Suprapubic skin (tissue), 4 donors: ENCODE measurements around the gene CSRNP3. TPM values are rescaled to one million over a fixed set of nuclear protein-coding genes. Genes with fewer than 3 reads are reported as not detected.

Experiments used
- DNase-seq, 2 donors: peaks; one replicate each; pipeline ENCODE4 v3.0.0-alpha.2; 2019; ENCODE audit warnings: low spot score in 2 of 2
- H3K27ac ChIP-seq: fragments of 200-600 bp; sonication (generic); one replicate; pipeline ENCODE4 v1.5.1; 2019
- H3K27me3 ChIP-seq: fragments of 200-600 bp; sonication (generic); one replicate; pipeline ENCODE4 v1.5.1; 2019
- H3K36me3 ChIP-seq: fragments of 200-600 bp; sonication (generic); one replicate; pipeline ENCODE4 v1.5.1; 2019
- H3K4me1 ChIP-seq: fragments of 200-600 bp; sonication (generic); one replicate; pipeline ENCODE4 v1.5.1; 2019
- H3K4me3 ChIP-seq: fragments of 200-600 bp; sonication (generic); one replicate; pipeline ENCODE4 v1.5.1; 2019; ENCODE audit warnings: mild to moderate bottlenecking
- H3K9me3 ChIP-seq: fragments of 200-600 bp; sonication (generic); one replicate; pipeline ENCODE4 v1.5.1; 2019
- EP300 ChIP-seq: sonication (generic); formaldehyde crosslinking; IDR thresholded peaks from one replicate; pipeline ENCODE4 v1.6.1; 2017; ENCODE audit warnings: antibody characterized with exemption
- POLR2A ChIP-seq, 2 donors: fragments of 450-650 bp; IDR thresholded peaks; one replicate each; pipeline ENCODE4 v1.6.1; 2017; ENCODE audit warnings: antibody characterized with exemption in 2 of 2, mild to moderate bottlenecking in 2 of 2, moderate library complexity in 2 of 2
- POLR2AphosphoS5 ChIP-seq, 3 donors: sonication (generic); formaldehyde crosslinking; IDR thresholded peaks; one replicate each; pipeline ENCODE4 v1.6.1; 2017; ENCODE audit warnings: antibody characterized with exemption in 3 of 3
- WGBS: methylation state at CpG from one replicate; pipeline ENCODE4 v1.1.5; 2018; 5-methylcytosine and 5-hydroxymethylcytosine counted together
- total RNA-seq, 4 donors: library from RNA; depleted of rRNA; stranded (reverse); fragments of >200 nt; gene quantifications; one replicate each; pipeline ENCODE4 v1.1.0, GENCODE V29; 2016
- TF ChIP-seq, protein P1 (sequence below), 2 donors: fragments of 200-600 bp in 1 of 2; fragments of 450-650 bp in 1 of 2; sonication (generic) in 1 of 2; IDR thresholded peaks; one replicate each; pipeline ENCODE4 v1.5.1; 2016 to 2019; ENCODE audit warnings: antibody characterized with exemption in 2 of 2, mild to moderate bottlenecking in 1 of 2, moderate library complexity in 1 of 2

CSRNP3 gene
- total RNA-seq, 4 donors from 2014 or later, result 1.3 to 7.2 (median 4.3) TPM

DNA sequence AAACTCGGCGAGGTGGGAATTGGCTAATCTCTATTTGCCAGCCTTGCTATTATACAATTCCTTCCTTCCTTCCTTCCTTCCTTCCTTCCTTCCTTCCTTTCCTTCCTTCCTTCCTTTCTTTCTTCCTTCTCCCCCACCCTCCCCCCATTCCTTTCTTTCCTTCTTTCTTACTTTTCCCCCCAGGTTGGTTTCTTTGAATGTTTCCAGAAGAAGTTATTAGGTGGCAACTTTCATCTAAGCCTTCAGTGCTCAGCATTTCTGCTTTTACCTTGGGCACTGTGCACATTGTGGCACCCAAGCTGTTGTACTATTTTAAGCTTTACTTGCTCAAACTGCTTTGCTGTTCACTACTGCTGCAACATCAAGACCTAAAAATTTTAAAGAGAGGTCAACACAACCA is 17.2 kb upstream of the CSRNP3 start:
- H3K27ac ChIP-seq, result no peak overlapping the region
- no peaks in the 10 kb centered on the region for H3K27me3 ChIP-seq
- no peak for TF ChIP-seq POLR2A (IDR thresholded peaks at IDR 0.05)
- no peak for TF ChIP-seq POLR2AphosphoS5 (IDR thresholded peaks at IDR 0.05)
- TF ChIP-seq EP300, result no peak
- TF ChIP-seq, protein P1, sequence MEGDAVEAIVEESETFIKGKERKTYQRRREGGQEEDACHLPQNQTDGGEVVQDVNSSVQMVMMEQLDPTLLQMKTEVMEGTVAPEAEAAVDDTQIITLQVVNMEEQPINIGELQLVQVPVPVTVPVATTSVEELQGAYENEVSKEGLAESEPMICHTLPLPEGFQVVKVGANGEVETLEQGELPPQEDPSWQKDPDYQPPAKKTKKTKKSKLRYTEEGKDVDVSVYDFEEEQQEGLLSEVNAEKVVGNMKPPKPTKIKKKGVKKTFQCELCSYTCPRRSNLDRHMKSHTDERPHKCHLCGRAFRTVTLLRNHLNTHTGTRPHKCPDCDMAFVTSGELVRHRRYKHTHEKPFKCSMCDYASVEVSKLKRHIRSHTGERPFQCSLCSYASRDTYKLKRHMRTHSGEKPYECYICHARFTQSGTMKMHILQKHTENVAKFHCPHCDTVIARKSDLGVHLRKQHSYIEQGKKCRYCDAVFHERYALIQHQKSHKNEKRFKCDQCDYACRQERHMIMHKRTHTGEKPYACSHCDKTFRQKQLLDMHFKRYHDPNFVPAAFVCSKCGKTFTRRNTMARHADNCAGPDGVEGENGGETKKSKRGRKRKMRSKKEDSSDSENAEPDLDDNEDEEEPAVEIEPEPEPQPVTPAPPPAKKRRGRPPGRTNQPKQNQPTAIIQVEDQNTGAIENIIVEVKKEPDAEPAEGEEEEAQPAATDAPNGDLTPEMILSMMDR (IDR thresholded peaks at IDR 0.05), result no peak
- H3K9me3 ChIP-seq, result no peaks in the 10 kb centered on the region
- H3K4me1 ChIP-seq, result no peaks in the 10 kb centered on the region
- H3K36me3 ChIP-seq, result no peaks in the 10 kb centered on the region
- no peak overlapping the region for H3K4me3 ChIP-seq
- no peak for DNase-seq
- WGBS, result 89% methylated on average over 2 of the region's 2 CpGs

DNA sequence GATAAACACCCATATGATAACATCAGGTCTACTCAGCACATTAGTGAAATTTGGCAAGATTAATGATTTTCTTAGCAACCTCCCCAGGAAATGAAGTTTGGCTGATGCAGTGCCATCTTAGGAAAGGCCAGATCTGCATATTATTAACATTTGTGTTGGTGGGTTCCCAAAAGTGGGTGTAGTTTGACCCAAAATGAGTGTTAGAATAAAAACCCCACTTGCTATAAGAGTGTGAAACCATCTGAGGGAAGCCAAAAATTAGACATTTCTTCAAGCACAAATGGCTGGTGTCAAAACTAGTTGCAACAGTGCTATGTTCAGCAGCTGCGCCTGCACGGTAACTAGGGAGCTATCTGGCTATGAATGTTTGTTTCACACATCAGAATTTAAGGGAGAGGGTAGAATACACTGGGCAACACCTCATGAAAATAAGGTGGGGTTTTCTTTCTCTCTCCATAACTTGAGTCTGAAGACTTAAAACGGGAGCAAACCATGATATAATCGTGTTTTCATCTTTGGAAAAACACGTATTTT is 15.9 kb upstream of the CSRNP3 start:
- no peaks in the 10 kb centered on the region for H3K27me3 ChIP-seq
- no peaks in the 10 kb centered on the region for H3K9me3 ChIP-seq
- no peak for DNase-seq
- 92% methylated on average over 5 of the region's 5 CpGs for WGBS
- H3K4me3 ChIP-seq, result no peak overlapping the region
- no peaks in the 10 kb centered on the region for H3K36me3 ChIP-seq
- H3K27ac ChIP-seq, result no peak overlapping the region
- no peaks in the 10 kb centered on the region for H3K4me1 ChIP-seq
- TF ChIP-seq, protein P1 (IDR thresholded peaks at IDR 0.05), result no peak
- TF ChIP-seq POLR2A (IDR thresholded peaks at IDR 0.05) (no peak), POLR2AphosphoS5 (IDR thresholded peaks at IDR 0.05) (no peak), EP300 (no peak)

DNA sequence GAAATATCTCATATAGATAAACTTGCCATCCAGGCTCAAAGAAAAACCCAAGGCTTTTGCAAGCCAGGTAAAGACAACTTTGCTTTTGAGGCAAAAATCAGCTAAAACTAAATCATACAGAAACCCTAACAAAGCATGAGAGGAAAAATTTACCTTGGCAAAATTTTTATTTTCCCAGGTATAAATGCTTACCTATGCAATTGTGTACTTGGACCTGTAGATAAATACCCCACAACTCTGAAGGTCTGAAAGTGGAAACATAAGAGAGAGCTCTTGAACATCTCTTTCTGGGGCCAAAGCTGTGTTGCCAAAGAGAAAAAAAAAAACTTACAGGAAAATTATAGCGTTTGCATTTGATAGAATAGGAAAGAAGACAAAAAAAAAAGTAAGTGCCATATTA is 14.6 kb upstream of the CSRNP3 start:
- Histone ChIP-seq H3K27me3 (no peaks in the 10 kb centered on the region), H3K27ac (no peak overlapping the region), H3K36me3 (no peaks in the 10 kb centered on the region), H3K4me3 (no peak overlapping the region), H3K4me1 (no peaks in the 10 kb centered on the region), H3K9me3 (no peaks in the 10 kb centered on the region)
- no peak for DNase-seq
- 91% methylated on average over 1 of the region's 1 CpG for WGBS
- TF ChIP-seq POLR2A (IDR thresholded peaks at IDR 0.05), result no peak
- no peak for TF ChIP-seq EP300
- TF ChIP-seq, protein P1 (IDR thresholded peaks at IDR 0.05), result no peak
- no peak for TF ChIP-seq POLR2AphosphoS5 (IDR thresholded peaks at IDR 0.05)

DNA sequence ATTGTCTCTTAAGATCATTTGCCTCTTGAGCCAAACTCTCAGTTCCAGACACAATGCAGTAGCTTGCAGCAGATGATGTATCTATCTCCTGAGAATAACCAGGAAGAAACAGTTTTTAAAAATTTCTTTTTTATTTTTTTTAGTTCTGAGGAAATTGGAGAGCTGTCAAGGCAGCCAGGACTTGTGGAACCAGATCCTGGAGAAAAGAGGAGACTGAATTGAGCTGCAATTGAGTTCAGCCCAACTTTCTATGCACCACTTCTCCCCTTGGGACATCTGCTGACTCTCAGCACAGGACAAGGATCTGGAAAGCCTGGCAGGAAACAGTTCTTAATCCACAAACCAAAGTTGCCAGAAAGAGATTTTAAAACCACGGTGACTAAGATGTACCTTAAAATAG is 13.5 kb upstream of the CSRNP3 start:
- Histone ChIP-seq H3K27ac (no peak overlapping the region), H3K36me3 (no peaks in the 10 kb centered on the region), H3K4me3 (no peak overlapping the region), H3K4me1 (no peaks in the 10 kb centered on the region), H3K27me3 (no peaks in the 10 kb centered on the region), H3K9me3 (no peaks in the 10 kb centered on the region)
- DNase-seq, result no peak
- 11% methylated on average over 1 of the region's 1 CpG for WGBS
- TF ChIP-seq POLR2AphosphoS5 (IDR thresholded peaks at IDR 0.05), result no peak
- TF ChIP-seq, protein P1 (IDR thresholded peaks at IDR 0.05), result no peak
- TF ChIP-seq POLR2A (IDR thresholded peaks at IDR 0.05), result no peak
- no peak for TF ChIP-seq EP300

DNA sequence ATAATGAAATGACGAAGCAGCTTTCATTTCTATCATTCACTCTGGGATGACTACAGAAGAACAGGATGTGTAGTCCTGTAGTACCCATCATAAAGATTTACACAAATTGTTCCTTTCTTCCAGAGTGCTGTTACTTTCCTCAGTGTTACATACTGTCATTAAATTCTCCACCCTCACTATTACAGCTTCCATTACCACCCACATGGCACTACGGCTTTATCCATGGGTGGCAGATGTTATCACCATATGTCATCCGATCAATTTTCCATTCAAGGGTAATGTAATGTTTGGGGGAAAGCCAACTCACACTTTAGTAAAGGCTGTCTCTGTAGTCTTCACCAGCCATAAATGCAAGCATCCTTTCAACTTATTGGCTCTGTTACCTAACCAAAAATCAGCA is 7.1 kb upstream of the CSRNP3 start:
- Histone ChIP-seq H3K4me1 (no peaks in the 10 kb centered on the region), H3K27ac (no peak overlapping the region), H3K36me3 (no peaks in the 10 kb centered on the region), H3K4me3 (no peak overlapping the region), H3K9me3 (no peaks in the 10 kb centered on the region), H3K27me3 (no peaks in the 10 kb centered on the region)
- TF ChIP-seq, protein P1 (IDR thresholded peaks at IDR 0.05), result no peak
- TF ChIP-seq EP300 (no peak), POLR2A (IDR thresholded peaks at IDR 0.05) (no peak), POLR2AphosphoS5 (IDR thresholded peaks at IDR 0.05) (no peak)
- WGBS, result 62% methylated on average over 3 of the region's 3 CpGs
- no peak for DNase-seq
